ENCODE results near the gene ZXDC.

- TF ChIP-seq CTCF (IDR thresholded peaks at IDR 0.05): no peak
- no peak for TF ChIP-seq POLR2A (IDR thresholded peaks at IDR 0.05)
Observed at GRCh38 chr3:126413693-126414080, 62.0 kb downstream of the ZXDC start.

Measured in esophagus squamous epithelium (tissue), 4 donors.